GM10248 (cell line): ENCODE measurements around the gene SLC9A5.

Experiments used
- CTCF ChIA-PET: fragments of 300-600 bp; sonication (Branson Sonifier 250); formaldehyde crosslinking; extraction: SDS; loops from one replicate; lab custom pipeline; 2021; ENCODE audit warnings: antibody characterized with exemption; lab: Yijun Ruan, JAX
- POLR2A ChIA-PET: fragments of 350-650 bp; sonication (Branson Sonifier 250); formaldehyde crosslinking; extraction: SDS; loops from one replicate; lab custom pipeline; 2020; ENCODE audit warnings: antibody characterized with exemption; lab: Yijun Ruan, JAX
- DNase-seq: peaks from one replicate; pipeline ENCODE4 v3.0.0; 2012; ENCODE audit errors: extremely low spot score
- CTCF ChIP-seq: IDR thresholded peaks from 2 replicates; pipeline ENCODE4 v1.5.1; 2012; ENCODE audit warnings: mild to moderate bottlenecking, low read depth; ENCODE audit errors: extremely low read depth, missing control alignments, control extremely low read depth

The SLC9A5 gene

GRCh38 chr16:67226295-67226803 lies 22.4 kb upstream of the SLC9A5 start:
- POLR2A ChIA-PET: interaction anchor here (0.7 to 1.5 kb wide), 5 partner anchors 10 to 21 kb away, joined by 3 to 9 read pairs (median 7); partner anchors contain the start of gene FHOD1
- no peak for DNase-seq
- CTCF ChIA-PET: interaction anchor here (0.7 to 4.3 kb wide), 14 partner anchors 12 to 295 kb away, joined by 3 to 22 read pairs (median 6); partner anchors contain the start of genes ELMO3 and FHOD1
- no peak for TF ChIP-seq CTCF

DNA sequence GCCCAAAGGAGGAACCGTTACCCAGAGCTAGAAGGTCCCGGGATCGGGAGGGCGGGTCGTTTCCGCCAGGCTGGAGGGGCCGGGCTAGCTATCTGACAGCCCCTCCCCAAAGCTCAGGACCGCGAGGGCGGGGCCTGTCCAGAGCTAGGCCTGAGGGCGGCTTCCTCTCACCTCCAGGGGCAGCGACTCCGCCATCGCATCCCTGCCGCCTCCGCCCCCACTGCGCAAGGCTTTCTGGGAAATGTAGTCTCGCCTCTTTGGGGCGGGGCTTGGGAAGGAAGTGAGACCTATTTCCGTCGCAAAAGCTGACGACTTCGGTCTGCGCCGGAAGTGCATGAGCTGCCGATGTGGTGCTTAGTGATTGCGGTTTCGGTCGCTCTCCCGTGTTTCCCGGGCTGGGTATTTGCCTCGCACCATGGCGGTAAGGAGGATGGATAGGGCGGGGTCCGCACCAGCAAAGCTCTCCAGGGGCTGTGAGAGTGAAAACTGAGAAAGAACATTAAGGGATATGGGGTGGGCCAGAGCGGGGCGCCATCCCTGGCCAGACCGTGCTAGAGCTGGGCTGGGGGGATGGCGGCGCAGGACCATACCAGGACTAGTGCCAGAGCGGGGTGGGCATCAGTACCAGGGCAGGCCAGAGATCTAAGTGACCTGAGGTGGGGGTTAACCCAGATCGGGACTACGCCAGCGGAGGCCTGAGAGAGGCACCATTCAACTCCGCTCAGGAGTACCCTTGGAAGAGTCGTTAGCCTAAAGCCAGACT lies 21.8 kb upstream of the SLC9A5 start, which contains the start of gene TMEM208:
TMEM208 (plus strand) TSS at position 327 of the 763 bp plus-strand sequence; CDS start at position 416, 89 bp downstream.
- TF ChIP-seq CTCF: peak; percentile 13
- POLR2A ChIA-PET: interaction anchor here (0.7 to 1.5 kb wide), 5 partner anchors 10 to 20 kb away, joined by 3 to 9 read pairs (median 7); partner anchors contain the start of gene FHOD1
- DNase-seq: peak; percentile 99
- CTCF ChIA-PET: interaction anchor here (0.7 to 4.3 kb wide), 14 partner anchors 11 to 294 kb away, joined by 3 to 22 read pairs (median 6); partner anchors contain the start of genes ELMO3 and FHOD1

DNA sequence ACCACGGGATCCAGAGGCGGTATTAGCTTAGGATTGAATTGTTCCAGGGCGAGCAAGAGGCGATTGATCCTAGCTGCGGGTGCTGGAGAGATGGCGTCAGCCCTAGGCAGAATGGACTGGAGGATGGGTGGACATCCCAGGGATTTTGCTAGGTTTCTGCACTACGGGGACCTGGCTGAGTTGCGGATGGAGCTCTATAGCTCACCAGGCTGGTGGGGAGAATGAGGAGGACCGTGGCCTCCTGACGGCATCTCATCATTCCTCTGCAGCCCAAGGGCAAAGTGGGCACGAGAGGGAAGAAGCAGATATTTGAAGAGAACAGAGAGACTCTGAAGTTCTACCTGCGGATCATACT lies 21.2 kb upstream of the SLC9A5 start:
- TF ChIP-seq CTCF: no peak
- DNase-seq: no peak
- ChIA-PET POLR2A (interaction anchor here (0.7 to 1.5 kb wide), 5 partner anchors 9 to 75 kb away, joined by 3 to 9 read pairs (median 7); partner anchors contain the start of gene FHOD1), CTCF (interaction anchor here (1.0 to 4.3 kb wide), 11 partner anchors 11 to 274 kb away, joined by 4 to 22 read pairs (median 8); partner anchors contain the start of genes ELMO3 and FHOD1)

GRCh38 chr16:67228034-67228785 lies 20.6 kb upstream of the SLC9A5 start:
- DNase-seq: no peak
- CTCF ChIA-PET: interaction anchor here (1.1 to 3.1 kb wide), 7 partner anchors 10 to 210 kb away, joined by 4 to 22 read pairs (median 9); partner anchors contain the start of gene FHOD1
- POLR2A ChIA-PET: interaction anchor here (0.7 to 3.0 kb wide), 3 partner anchors 16 to 75 kb away, joined by 3 to 11 read pairs (median 4); partner anchors contain the start of gene FHOD1
- no peak for TF ChIP-seq CTCF

DNA sequence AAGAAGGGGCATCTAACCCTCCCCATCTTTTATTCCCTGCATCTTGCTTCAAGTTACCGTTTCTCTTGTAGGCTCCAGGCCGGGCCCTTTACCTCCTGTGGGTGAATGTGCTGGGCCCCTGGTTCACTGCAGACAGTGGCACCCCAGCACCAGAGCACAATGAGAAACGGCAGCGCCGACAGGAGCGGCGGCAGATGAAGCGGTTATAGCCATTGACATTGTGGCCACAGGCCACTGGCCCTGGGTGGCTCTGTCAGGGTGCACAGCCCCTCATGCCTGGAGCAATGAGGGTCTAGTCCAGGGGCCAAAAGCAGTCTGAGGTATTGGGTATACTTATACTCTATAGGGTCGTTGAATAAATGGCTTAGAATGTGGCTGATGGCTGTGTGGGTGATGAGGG lies 19.9 kb upstream of the SLC9A5 start:
- no peak for TF ChIP-seq CTCF
- CTCF ChIA-PET: interaction anchor here (1.5 to 3.1 kb wide), 3 partner anchors 13 to 210 kb away, joined by 4 to 22 read pairs (median 11); partner anchors contain the start of gene FHOD1
- POLR2A ChIA-PET: interaction anchor here (0.9 to 3.0 kb wide), 2 partner anchors 15 to 18 kb away, joined by 3 to 11 read pairs; partner anchors contain the start of gene FHOD1

More for the DNA sequence above, 19.9 kb upstream of the SLC9A5 start:
- DNase-seq: no peak
